Amygdala (tissue), 56 donors: ENCODE results near the gene ARGFX.
A peak's percentile ranks its signal among the peaks of the same experiment; 100 is the strongest.
"Not testable (repeated sequence)": the region's sequence is repeated elsewhere in the genome, so short reads cannot be mapped to it uniquely, and the experiment has no call there.

ENCODE experiments used
- DNase-seq, 56 donors: peaks; one replicate each; lab custom pipeline; 2025; lab: John Stamatoyannopoulos, UW

ARGFX gene

GRCh38 chr3:121567649-121568048 is at the start of gene ARGFX:
TSS of gene ARGFX (plus strand) at chr3:121567949. CDS start at chr3:121570714, 2,765 bp downstream.
- no peak for DNase-seq

GRCh38 chr3:121517953-121518655 is 49.6 kb upstream of the ARGFX start:
- DNase-seq, result no peak

- no peak for DNase-seq
Observed at GRCh38 chr3:121520510-121520909, 47.2 kb upstream of the ARGFX start.

- DNase-seq, result no peak
Observed at GRCh38 chr3:121529308-121529707, 38.4 kb upstream of the ARGFX start.

GRCh38 chr3:121531269-121531668 is 36.5 kb upstream of the ARGFX start:
- no peak for DNase-seq

- DNase-seq, result no peak
Observed at GRCh38 chr3:121542924-121543323, 24.8 kb upstream of the ARGFX start.

GRCh38 chr3:121545049-121545573 is 22.6 kb upstream of the ARGFX start:
- DNase-seq, result no peak

- peak in 55 of 56 donors; percentile 12 to 95 (median 85) for DNase-seq
Observed at GRCh38 chr3:121545574-121546455, 21.9 kb upstream of the ARGFX start, which contains the start of gene POLQ. TSS of gene POLQ (minus strand) at chr3:121545988. CDS start at chr3:121545877, 111 bp downstream.

GRCh38 chr3:121552379-121552778 is 15.4 kb upstream of the ARGFX start:
- peak in 7 of 56 donors; percentile 3 to 16 (median 12) for DNase-seq

- DNase-seq, result no peak
Observed at GRCh38 chr3:121552797-121553196, 15.0 kb upstream of the ARGFX start.

- no peak for DNase-seq
Observed at GRCh38 chr3:121557426-121557934, 10.3 kb upstream of the ARGFX start.

GRCh38 chr3:121562148-121562547 is 5.6 kb upstream of the ARGFX start:
- DNase-seq, result no peak

GRCh38 chr3:121566773-121567172 is 976 bp upstream of the ARGFX start:
- no peak for DNase-seq

GRCh38 chr3:121574449-121574848 is 6.7 kb downstream of the ARGFX start:
- no peak for DNase-seq

- DNase-seq, result no peak
Observed at GRCh38 chr3:121581691-121582090, 13.9 kb downstream of the ARGFX start.

- DNase-seq, result no peak
Observed at GRCh38 chr3:121584418-121584817, 16.7 kb downstream of the ARGFX start.

- DNase-seq, result peak in 6 of 56 donors; percentile 1 to 30 (median 16)
Observed at GRCh38 chr3:121592856-121593702, 25.3 kb downstream of the ARGFX start, which contains the start of gene FBXO40. TSS of gene FBXO40 (plus strand) at chr3:121593379. CDS start at chr3:121620576, 27,197 bp downstream.

- not testable (repeated sequence) for DNase-seq
Observed at GRCh38 chr3:121593806-121594205, 26.1 kb downstream of the ARGFX start.

- no peak for DNase-seq
Observed at GRCh38 chr3:121594850-121595249, 27.1 kb downstream of the ARGFX start.
